GM12874 (cell line): ENCODE results near the gene YWHAB.

Source experiments
- TF ChIP-seq, protein P1 (sequence below): IDR thresholded peaks from 2 replicates; pipeline ENCODE4 v1.5.1; 2011; ENCODE audit warnings: low read depth, mild to moderate bottlenecking, control low read depth, low read length, moderate library complexity; ENCODE audit not compliant: insufficient read depth

YWHAB gene

DNA sequence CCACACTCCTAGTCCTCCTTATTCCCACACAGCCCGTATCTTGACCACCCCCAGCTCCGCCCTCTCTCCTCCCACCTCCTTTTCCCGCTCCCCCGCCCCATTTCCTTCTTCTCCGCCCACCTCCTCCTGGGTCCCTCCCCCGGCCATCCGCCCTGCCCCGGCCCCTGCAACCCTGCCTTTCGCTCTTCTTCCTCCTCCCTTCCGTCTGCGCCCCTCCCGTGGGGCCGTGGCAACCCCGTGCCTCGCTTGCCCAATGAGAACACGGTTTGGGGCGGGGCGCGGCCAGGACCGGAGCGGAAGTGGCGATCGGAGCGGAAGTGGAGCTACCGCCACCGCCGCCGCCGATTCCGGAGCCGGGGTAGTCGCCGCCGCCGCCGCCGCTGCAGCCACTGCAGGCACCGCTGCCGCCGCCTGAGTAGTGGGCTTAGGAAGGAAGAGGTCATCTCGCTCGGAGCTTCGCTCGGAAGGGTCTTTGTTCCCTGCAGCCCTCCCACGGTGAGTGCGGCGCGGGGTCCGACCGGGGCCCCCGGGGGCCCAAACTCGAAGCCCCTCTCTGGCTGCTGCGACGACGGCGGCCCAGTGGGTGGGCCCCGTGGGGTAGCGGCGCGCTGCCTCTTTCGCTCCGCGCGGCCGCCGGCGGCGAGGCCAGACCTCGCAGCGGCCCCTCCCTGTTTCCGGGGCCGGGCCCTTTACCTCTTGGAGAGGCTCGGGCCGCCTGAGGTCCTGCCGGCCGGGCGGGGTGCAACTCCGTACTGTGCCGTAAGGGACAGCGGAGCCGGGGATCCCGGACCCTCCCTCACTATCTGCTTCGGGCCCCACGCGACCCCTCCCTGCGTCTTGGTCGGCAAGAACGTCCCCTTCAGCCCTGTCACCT, at the start of gene YWHAB:
Gene YWHAB (plus strand): TSS at position 314 of the 874 bp plus-strand sequence. CDS start 15,829 bp downstream, outside the sequence.
- TF ChIP-seq, protein P1, sequence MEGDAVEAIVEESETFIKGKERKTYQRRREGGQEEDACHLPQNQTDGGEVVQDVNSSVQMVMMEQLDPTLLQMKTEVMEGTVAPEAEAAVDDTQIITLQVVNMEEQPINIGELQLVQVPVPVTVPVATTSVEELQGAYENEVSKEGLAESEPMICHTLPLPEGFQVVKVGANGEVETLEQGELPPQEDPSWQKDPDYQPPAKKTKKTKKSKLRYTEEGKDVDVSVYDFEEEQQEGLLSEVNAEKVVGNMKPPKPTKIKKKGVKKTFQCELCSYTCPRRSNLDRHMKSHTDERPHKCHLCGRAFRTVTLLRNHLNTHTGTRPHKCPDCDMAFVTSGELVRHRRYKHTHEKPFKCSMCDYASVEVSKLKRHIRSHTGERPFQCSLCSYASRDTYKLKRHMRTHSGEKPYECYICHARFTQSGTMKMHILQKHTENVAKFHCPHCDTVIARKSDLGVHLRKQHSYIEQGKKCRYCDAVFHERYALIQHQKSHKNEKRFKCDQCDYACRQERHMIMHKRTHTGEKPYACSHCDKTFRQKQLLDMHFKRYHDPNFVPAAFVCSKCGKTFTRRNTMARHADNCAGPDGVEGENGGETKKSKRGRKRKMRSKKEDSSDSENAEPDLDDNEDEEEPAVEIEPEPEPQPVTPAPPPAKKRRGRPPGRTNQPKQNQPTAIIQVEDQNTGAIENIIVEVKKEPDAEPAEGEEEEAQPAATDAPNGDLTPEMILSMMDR = no peak

DNA sequence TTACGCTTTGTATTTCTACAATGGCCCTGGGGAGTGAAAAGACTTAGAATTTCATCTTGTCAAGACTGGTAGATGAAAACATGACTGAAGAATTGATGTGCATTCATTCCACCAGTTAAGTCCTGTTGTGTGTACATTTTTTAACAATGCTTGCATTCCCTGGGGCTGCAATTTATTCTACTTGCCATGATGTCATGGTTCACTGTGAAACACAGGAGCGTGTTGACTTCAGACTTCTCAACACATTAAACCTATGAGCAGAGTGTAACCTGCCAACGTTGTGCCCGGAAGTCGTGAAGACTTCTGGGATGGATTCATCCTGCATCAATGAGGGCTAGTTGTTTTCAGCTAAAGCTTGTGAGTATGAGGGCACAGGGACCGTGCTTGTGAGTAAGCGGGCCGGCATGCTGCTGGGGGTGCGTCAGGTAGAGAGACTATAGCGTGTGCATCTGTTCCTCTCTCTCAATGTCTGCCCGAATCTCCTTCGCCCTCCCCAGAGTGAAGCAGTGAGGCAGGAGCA, 48.8 kb upstream of the YWHAB start:
- TF ChIP-seq, protein P1 = no peak

DNA sequence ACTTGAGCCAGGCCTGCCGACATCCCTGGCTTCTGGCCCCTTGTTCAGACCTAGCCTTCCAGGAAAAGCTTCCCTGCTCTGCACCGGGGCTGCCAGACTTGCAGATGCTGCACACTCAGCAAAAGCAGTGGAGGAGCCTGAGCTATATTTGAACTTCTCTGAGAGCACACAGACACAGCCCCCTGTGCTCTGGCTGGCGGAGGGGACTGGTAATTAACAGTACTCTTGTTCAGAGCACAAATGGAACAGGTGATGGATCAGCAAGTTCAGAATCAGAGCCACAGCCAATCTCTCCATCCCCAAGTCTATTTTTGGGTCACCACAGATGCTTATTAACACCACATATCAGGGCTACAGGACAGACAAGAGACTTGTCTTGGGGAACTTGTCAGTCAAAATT, 47.6 kb upstream of the YWHAB start:
- TF ChIP-seq, protein P1 = no peak

DNA sequence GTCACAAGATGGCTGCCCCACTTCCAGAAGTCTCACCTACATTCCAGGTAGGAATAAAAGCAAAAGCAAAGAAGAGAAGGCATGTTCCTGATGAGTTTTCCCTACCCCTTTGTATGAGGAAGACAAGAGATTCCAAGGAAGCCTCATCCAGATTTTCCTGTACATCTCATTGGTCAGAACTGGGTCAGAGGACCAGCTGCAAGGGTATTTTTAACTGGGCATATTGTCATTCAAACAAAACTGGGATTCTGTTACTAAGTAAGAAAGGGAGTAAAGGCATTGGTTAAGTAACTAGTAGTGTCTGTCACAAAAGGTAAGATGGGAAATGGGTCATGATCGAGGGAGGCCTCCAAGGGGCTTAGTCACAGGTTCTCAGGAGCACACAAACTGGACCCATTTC, 47.0 kb upstream of the YWHAB start:
- TF ChIP-seq, protein P1 = no peak

DNA sequence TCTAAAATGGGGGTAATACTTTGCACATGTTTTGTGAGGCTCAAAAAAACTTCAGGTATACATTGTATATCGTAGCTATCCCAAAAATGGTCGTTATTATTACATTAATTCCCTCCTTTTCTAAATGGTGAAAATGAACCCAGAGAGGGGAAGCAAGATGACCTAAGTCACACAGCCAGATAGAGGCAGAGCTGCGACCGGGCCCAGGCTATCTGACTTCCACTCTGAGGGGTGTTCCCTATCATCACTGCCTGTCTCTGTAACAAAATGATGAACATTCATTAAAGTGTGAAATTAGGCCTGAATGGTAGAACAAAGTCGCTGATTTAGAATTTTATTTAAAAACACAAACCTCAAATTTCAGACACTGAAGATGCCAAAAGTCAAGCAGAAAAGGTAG, 46.0 kb upstream of the YWHAB start:
- TF ChIP-seq, protein P1 = no peak

DNA sequence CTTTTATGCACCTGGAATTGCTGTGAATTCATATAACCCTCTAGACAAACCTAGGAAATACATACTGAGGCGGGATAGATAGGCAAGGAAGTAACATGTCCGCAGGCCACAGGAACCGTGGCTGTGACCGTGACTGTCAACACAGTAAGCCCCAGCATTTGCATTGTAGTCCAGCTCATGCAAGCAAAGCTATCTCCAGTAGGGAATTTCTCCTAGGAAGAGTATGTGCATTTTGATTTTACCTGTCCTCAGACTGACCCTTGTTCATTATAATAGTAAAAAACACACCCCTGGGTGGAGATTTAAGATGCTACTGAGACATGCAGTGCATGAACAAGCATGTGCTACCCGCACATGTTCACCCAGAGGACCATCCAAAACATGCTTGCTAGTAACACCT, 44.7 kb upstream of the YWHAB start:
- TF ChIP-seq, protein P1 = no peak

- TF ChIP-seq, protein P1 = no peak
These were observed 43.5 kb upstream of the YWHAB start for GRCh38 chr20:44841955-44842354.
